Prostate gland (tissue), 2 donors: ENCODE data around the gene SLC43A2.
"Not testable (repeated sequence)": the region's sequence is repeated elsewhere in the genome, so short reads cannot be mapped to it uniquely, and the experiment has no call there.

ENCODE experiments used
- CTCF ChIP-seq, 4 experiments: fragments of 200-600 bp in 2 of 4; fragments of 450-650 bp in 2 of 4; sonication (generic) in 2 of 4; IDR thresholded peaks; 1 replicate in 3 of 4; 2 replicates in 1 of 4; pipeline ENCODE4 v1.5.1; 2016 to 2019; ENCODE audit warnings: antibody characterized with exemption in 4 of 4, mild to moderate bottlenecking in 2 of 4, moderate library complexity in 2 of 4
- POLR2A ChIP-seq: fragments of 450-650 bp; IDR thresholded peaks from one replicate; pipeline ENCODE4 v1.6.1; 2016; ENCODE audit warnings: antibody characterized with exemption, mild to moderate bottlenecking
- POLR2AphosphoS5 ChIP-seq: sonication (generic); formaldehyde crosslinking; IDR thresholded peaks from one replicate; pipeline ENCODE4 v1.6.1; 2017; ENCODE audit warnings: antibody characterized with exemption

DNA sequence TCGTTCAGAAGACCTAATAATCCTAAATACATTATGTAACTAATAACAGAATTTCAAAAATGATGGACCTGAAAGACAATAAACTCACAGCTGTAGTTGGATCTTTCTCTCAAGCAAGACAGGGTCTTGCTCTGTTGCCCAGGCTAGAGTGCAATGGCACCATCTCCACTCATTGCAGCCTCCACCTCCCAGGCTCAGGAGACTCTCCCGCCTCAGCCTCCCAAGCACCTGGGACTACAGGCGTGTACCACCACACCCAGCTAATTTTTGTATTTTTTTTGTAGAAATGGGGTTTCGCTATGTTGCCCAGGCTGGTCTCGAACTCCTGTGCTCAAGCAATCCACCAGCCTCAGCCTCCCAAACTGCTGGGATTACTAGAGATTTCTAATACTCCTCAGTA lies 35.3 kb upstream of the SLC43A2 start:
- not testable (repeated sequence) for TF ChIP-seq CTCF (IDR thresholded peaks at IDR 0.05); POLR2A; POLR2AphosphoS5
